ENCODE data around the gene COL7A1.

GRCh38 chr3:48516571-48516970 lies 78.6 kb downstream of the COL7A1 start:
- no peak for TF ChIP-seq CTCF (conservative IDR thresholded peaks at IDR 0.05; ENCODE audit: low read length)
- no peak for TF ChIP-seq EZH2phosphoT487 (IDR thresholded peaks at IDR 0.05; ENCODE audit: borderline replicate concordance, low read depth, low read length)
